HCT116 (cell line): ENCODE results near the gene CADPS2. TPM values are rescaled to one million over a fixed set of nuclear protein-coding genes. Genes with fewer than 3 reads are reported as not detected.

ENCODE experiments used
- ATAC-seq: fragments of 200-7000 bp; cut with Tn5 transposase; 2 replicates; pipeline ENCODE4 v1.9.1; 2020; ENCODE audit warnings: mild to moderate bottlenecking, moderate library complexity
- BruUV-seq: library from RNA; stranded (reverse); fragments of 400-500 nt; replicated peaks from 2 replicates; lab custom pipeline; 2021; lab: Mats Ljungman, UMichigan
- CTCF ChIA-PET: fragments of 300-600 bp; sonication (Branson Sonifier 250); formaldehyde crosslinking; loops from one replicate; lab custom pipeline; 2021; ENCODE audit warnings: antibody characterized with exemption; lab: Charles Lee
- POLR2A ChIA-PET: fragments of 300-600, 350-600 bp; sonication (Branson Sonifier 250); formaldehyde crosslinking; loops from one replicate; lab custom pipeline; 2021; ENCODE audit warnings: antibody characterized with exemption; lab: Charles Lee
- RAD21 ChIA-PET, 2 experiments: fragments of 300-600 bp; sonication (Branson Sonifier 250); formaldehyde crosslinking; loops; one replicate each; lab custom pipeline; 2023; ENCODE audit warnings: low total read pairs in 2 of 2; ENCODE audit not compliant: uncharacterized antibody in 2 of 2, unreplicated experiment in 2 of 2, low non-redundant PET in 1 of 2; lab: Charles Lee
- DNase-seq: peaks from one replicate; pipeline ENCODE4 v3.0.0-alpha.2; 2010; ENCODE audit warnings: low read depth, low spot score
- H2AFZ ChIP-seq: fragments of 200-600 bp; shearing (Covaris generic), sonication (generic); 2 replicates; pipeline ENCODE4 v1.6.1; 2017; ENCODE audit warnings: low read depth, mixed run types, mixed read lengths, antibody characterized with exemption, low read length; ENCODE audit not compliant: poor library complexity, severe bottlenecking
- H3K27ac ChIP-seq: 2 replicates; pipeline ENCODE4 v1.5.1; 2012; ENCODE audit warnings: low read depth, low read length
- H3K27me3 ChIP-seq: fragments of 200-600 bp; sonication (generic); 2 replicates; pipeline ENCODE4 v1.6.1; 2016; ENCODE audit warnings: mixed run types, low read length, mixed read lengths; ENCODE audit not compliant: insufficient read depth
- H3K36me3 ChIP-seq, 2 experiments: fragments of 200-500 bp in 1 of 2; fragments of 200-600 bp in 1 of 2; sonication (Bioruptor generic) in 1 of 2; sonication (generic) in 1 of 2; 2 replicates each; pipeline versions ENCODE4 v1.5.1 to v1.6.1; 2014 to 2016; ENCODE audit warnings: low read length in 2 of 2, inconsistent platforms in 1 of 2, mixed read lengths in 1 of 2, mixed run types in 1 of 2; ENCODE audit not compliant: insufficient read depth in 2 of 2, control insufficient read depth in 1 of 2
- H3K4me1 ChIP-seq, 2 experiments: fragments of 200-600 bp in 1 of 2; sonication (generic) in 1 of 2; 2 replicates each; pipeline versions ENCODE4 v1.5.1 to v1.6.1; 2012 to 2017; ENCODE audit warnings: low read length in 2 of 2, inconsistent platforms in 1 of 2, mild to moderate bottlenecking in 1 of 2, mixed read lengths in 1 of 2, mixed run types in 1 of 2, moderate library complexity in 1 of 2; ENCODE audit not compliant: insufficient read depth in 2 of 2, control insufficient read depth in 1 of 2
- H3K4me2 ChIP-seq: fragments of 200-600 bp; sonication (generic); 2 replicates; pipeline ENCODE4 v1.6.1; 2017; ENCODE audit warnings: mixed run types, low read length, mixed read lengths
- H3K4me3 ChIP-seq, 2 experiments: fragments of 200-600 bp in 1 of 2; sonication (generic) in 1 of 2; replicated peaks in 1 of 2; 2 replicates each; pipeline ENCODE4 v1.5.1; 2011 to 2016; ENCODE audit warnings: low read length in 2 of 2, control low read depth in 1 of 2, low read depth in 1 of 2, mild to moderate bottlenecking in 1 of 2, mixed read lengths in 1 of 2, mixed run types in 1 of 2
- H3K79me2 ChIP-seq: fragments of 200-600 bp; sonication (generic); 2 replicates; pipeline ENCODE4 v1.6.1; 2017; ENCODE audit warnings: mild to moderate bottlenecking, mixed run types, low read length, moderate library complexity, mixed read lengths; ENCODE audit not compliant: insufficient read depth
- H3K9ac ChIP-seq: fragments of 200-600 bp; sonication (generic); 2 replicates; pipeline ENCODE4 v1.6.1; 2016; ENCODE audit warnings: low read length, mixed read lengths
- H3K9me2 ChIP-seq: fragments of 200-600 bp; sonication (generic), shearing (Covaris generic); 2 replicates; pipeline ENCODE4 v1.6.1; 2017; ENCODE audit warnings: mixed run types, mild to moderate bottlenecking, moderate library complexity; ENCODE audit not compliant: insufficient read depth
- H3K9me3 ChIP-seq, 2 experiments: fragments of 200-500 bp in 1 of 2; fragments of 200-600 bp in 1 of 2; sonication (Bioruptor generic) in 1 of 2; sonication (generic) in 1 of 2; 2 replicates each; pipeline ENCODE4 v1.6.1; 2014 to 2017; ENCODE audit warnings: low read length in 2 of 2, mixed read lengths in 2 of 2, inconsistent platforms in 1 of 2, low read depth in 1 of 2, mild to moderate bottlenecking in 1 of 2, mixed run types in 1 of 2, moderate library complexity in 1 of 2; ENCODE audit not compliant: control insufficient read depth in 1 of 2, insufficient read depth in 1 of 2
- H4K20me1 ChIP-seq: fragments of 200-600 bp; sonication (generic), shearing (Covaris generic); 2 replicates; pipeline ENCODE4 v1.6.1; 2017; ENCODE audit warnings: mixed run types, mild to moderate bottlenecking, moderate library complexity; ENCODE audit not compliant: insufficient read depth
- CEBPB ChIP-seq: IDR thresholded peaks from 2 replicates; pipeline ENCODE4 v1.6.1; 2012; ENCODE audit warnings: low read depth
- ELF1 ChIP-seq: IDR thresholded peaks from 2 replicates; pipeline ENCODE4 v1.6.1; 2012; ENCODE audit warnings: low read depth, borderline replicate concordance
- EZH2 ChIP-seq: fragments of 200-600 bp; sonication (generic); IDR thresholded peaks from 2 replicates; pipeline ENCODE4 v1.6.1; 2017; ENCODE audit warnings: antibody characterized with exemption, mixed run types
- EZH2phosphoT487 ChIP-seq: fragments of 200-600 bp; IDR thresholded peaks from 2 replicates; pipeline ENCODE4 v1.6.1; 2018; ENCODE audit warnings: antibody characterized with exemption, borderline replicate concordance
- FOSL1 ChIP-seq: IDR thresholded peaks from 2 replicates; pipeline ENCODE4 v1.6.1; 2012; ENCODE audit warnings: low read depth
- POLR2A ChIP-seq: IDR thresholded peaks from 2 replicates; pipeline ENCODE4 v1.7.0; 2011; ENCODE audit warnings: borderline replicate concordance; ENCODE audit not compliant: insufficient read depth, insufficient read length; ENCODE audit errors: extremely low read depth
- SRF ChIP-seq: IDR thresholded peaks from 2 replicates; pipeline ENCODE4 v1.6.1; 2012; ENCODE audit warnings: low read depth
- TCF7L2 ChIP-seq: IDR thresholded peaks from 2 replicates; pipeline ENCODE4 v1.7.0; 2011; ENCODE audit warnings: borderline replicate concordance, inconsistent platforms; ENCODE audit not compliant: insufficient read depth, insufficient read length; ENCODE audit errors: extremely low read depth
- YY1 ChIP-seq: IDR thresholded peaks from 2 replicates; pipeline ENCODE4 v1.6.1; 2011; ENCODE audit warnings: low read length, low read depth, moderate library complexity, mild to moderate bottlenecking; ENCODE audit not compliant: insufficient replicate concordance; ENCODE audit errors: extremely low read depth
- ZNF274 ChIP-seq: fragments of 200-500 bp; sonication (Bioruptor generic); IDR thresholded peaks from 2 replicates; pipeline ENCODE4 v1.6.1; 2014; ENCODE audit warnings: mild to moderate bottlenecking, low read depth, low read length, inconsistent platforms
- intact Hi-C: fragments of 100-400 bp; cut with micrococcal nuclease; formaldehyde crosslinking; loops from 2 replicates; pipeline ENCODE4 v1.10.0; 2022
- total RNA-seq: library from RNA; stranded (reverse); gene quantifications from one replicate; pipeline ENCODE4 v1.2.1, GENCODE V29; 2021; ENCODE audit not compliant: unreplicated experiment
- TF ChIP-seq, protein P1 (sequence below): IDR thresholded peaks from 2 replicates; pipeline ENCODE4 v1.6.1; 2012; ENCODE audit warnings: low read depth
- TF ChIP-seq, protein P2 (sequence below), 3 experiments: fragments of 200-600 bp in 1 of 3; sonication (generic) in 1 of 3; IDR thresholded peaks in 2 of 3; conservative IDR thresholded peaks in 1 of 3; 2 replicates each; pipeline ENCODE4 v1.5.1; 2012 to 2017; ENCODE audit warnings: low read depth in 2 of 3, low read length in 2 of 3, antibody characterized with exemption in 1 of 3, borderline replicate concordance in 1 of 3, control low read depth in 1 of 3, mild to moderate bottlenecking in 1 of 3, mixed read lengths in 1 of 3, mixed run types in 1 of 3, moderate library complexity in 1 of 3; ENCODE audit not compliant: insufficient read depth in 1 of 3
- TF ChIP-seq, protein P3 (sequence below): IDR thresholded peaks from 2 replicates; pipeline ENCODE4 v1.6.1; 2012

CADPS2 gene
- total RNA-seq, 1 experiment from 2014 or later, result 7.5 TPM

DNA sequence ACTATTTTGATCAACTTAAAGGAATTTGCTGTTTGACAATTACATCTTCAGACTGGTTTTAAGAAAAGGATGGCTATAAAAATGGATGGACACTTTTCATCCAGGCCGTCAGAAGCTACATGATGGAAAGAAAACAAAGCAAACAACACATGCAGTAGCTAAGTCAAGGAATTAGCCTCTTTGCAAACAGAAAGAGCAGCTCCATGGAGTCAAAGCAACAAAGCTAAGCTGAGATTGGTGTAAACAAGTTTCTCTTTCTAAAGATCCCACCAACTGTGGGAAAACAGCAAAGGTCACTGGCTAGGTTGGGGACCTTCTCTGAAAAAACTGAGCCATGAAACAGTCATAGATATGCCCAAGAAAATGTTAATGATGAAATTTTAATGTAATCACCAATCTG lies 286.2 kb downstream of the CADPS2 start (continued):
- TF ChIP-seq, protein P1, sequence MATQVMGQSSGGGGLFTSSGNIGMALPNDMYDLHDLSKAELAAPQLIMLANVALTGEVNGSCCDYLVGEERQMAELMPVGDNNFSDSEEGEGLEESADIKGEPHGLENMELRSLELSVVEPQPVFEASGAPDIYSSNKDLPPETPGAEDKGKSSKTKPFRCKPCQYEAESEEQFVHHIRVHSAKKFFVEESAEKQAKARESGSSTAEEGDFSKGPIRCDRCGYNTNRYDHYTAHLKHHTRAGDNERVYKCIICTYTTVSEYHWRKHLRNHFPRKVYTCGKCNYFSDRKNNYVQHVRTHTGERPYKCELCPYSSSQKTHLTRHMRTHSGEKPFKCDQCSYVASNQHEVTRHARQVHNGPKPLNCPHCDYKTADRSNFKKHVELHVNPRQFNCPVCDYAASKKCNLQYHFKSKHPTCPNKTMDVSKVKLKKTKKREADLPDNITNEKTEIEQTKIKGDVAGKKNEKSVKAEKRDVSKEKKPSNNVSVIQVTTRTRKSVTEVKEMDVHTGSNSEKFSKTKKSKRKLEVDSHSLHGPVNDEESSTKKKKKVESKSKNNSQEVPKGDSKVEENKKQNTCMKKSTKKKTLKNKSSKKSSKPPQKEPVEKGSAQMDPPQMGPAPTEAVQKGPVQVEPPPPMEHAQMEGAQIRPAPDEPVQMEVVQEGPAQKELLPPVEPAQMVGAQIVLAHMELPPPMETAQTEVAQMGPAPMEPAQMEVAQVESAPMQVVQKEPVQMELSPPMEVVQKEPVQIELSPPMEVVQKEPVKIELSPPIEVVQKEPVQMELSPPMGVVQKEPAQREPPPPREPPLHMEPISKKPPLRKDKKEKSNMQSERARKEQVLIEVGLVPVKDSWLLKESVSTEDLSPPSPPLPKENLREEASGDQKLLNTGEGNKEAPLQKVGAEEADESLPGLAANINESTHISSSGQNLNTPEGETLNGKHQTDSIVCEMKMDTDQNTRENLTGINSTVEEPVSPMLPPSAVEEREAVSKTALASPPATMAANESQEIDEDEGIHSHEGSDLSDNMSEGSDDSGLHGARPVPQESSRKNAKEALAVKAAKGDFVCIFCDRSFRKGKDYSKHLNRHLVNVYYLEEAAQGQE, result no peak
- TF ChIP-seq SRF (no peak), FOSL1 (no peak), YY1 (no peak), CEBPB (no peak), POLR2A (no peak)
- TF ChIP-seq, all 23 proteins: peak for 0

DNA sequence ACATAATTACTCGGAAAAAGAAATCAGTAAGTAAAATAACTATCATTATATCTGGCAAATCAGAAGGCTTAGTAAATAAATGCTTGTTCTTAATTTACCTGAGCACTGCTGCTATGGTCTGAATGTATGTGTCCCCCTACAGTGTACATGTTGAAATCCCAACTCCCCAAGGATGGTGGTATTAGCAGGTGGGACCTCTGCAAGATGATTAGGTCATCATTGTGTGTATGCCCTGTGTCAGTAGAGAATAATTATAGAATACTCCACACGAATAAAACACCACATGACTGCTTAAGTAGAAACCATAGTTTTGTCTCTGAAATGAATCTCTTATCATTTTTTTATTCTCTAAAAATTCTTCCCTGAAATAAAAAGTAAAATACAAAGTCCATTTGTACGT lies 289.0 kb downstream of the CADPS2 start:
- no peak overlapping the region for H3K27ac ChIP-seq
- no TSS peak for BruUV-seq
- H2AFZ ChIP-seq, result no peak overlapping the region
- ChIA-PET RAD21 (no interaction called here), POLR2A (no interaction called here), CTCF (no interaction called here)
- no peak overlapping the region for H3K9ac ChIP-seq
- no peak for DNase-seq
- H3K9me2 ChIP-seq, result no peaks in the 10 kb centered on the region
- no peaks in the 10 kb centered on the region for H3K9me3 ChIP-seq
- no peak overlapping the region for H3K4me2 ChIP-seq
- H3K79me2 ChIP-seq, result no peaks in the 10 kb centered on the region
- no peak overlapping the region for H3K4me3 ChIP-seq
- intact Hi-C loops, result no loop called here
- ATAC-seq, result no peak
- no peaks in the 10 kb centered on the region for H3K36me3 ChIP-seq
- TF ChIP-seq, protein P2, sequence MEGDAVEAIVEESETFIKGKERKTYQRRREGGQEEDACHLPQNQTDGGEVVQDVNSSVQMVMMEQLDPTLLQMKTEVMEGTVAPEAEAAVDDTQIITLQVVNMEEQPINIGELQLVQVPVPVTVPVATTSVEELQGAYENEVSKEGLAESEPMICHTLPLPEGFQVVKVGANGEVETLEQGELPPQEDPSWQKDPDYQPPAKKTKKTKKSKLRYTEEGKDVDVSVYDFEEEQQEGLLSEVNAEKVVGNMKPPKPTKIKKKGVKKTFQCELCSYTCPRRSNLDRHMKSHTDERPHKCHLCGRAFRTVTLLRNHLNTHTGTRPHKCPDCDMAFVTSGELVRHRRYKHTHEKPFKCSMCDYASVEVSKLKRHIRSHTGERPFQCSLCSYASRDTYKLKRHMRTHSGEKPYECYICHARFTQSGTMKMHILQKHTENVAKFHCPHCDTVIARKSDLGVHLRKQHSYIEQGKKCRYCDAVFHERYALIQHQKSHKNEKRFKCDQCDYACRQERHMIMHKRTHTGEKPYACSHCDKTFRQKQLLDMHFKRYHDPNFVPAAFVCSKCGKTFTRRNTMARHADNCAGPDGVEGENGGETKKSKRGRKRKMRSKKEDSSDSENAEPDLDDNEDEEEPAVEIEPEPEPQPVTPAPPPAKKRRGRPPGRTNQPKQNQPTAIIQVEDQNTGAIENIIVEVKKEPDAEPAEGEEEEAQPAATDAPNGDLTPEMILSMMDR (IDR thresholded peaks at IDR 0.05 in 2 of 3, conservative IDR thresholded peaks at IDR 0.05 in 1 of 3; ENCODE audit: borderline replicate concordance in 1 of 3, insufficient read depth in 1 of 3, low read depth in 2 of 3, low read length in 2 of 3), result no peak
- TF ChIP-seq, protein P3, sequence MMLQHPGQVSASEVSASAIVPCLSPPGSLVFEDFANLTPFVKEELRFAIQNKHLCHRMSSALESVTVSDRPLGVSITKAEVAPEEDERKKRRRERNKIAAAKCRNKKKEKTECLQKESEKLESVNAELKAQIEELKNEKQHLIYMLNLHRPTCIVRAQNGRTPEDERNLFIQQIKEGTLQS, result no peak
- no peak for TF ChIP-seq ELF1
- TF ChIP-seq EZH2phosphoT487, result no peak
- TF ChIP-seq EZH2, result no peak
- TF ChIP-seq ZNF274, result no peak
- no peak for TF ChIP-seq TCF7L2
- TF ChIP-seq POLR2A, result no peak
- no peaks in the 10 kb centered on the region for H4K20me1 ChIP-seq
- H3K27me3 ChIP-seq, result no peaks in the 10 kb centered on the region
- no peaks in the 10 kb centered on the region for H3K4me1 ChIP-seq
